Measurements from ENCODE around the gene SFSWAP.

DNA sequence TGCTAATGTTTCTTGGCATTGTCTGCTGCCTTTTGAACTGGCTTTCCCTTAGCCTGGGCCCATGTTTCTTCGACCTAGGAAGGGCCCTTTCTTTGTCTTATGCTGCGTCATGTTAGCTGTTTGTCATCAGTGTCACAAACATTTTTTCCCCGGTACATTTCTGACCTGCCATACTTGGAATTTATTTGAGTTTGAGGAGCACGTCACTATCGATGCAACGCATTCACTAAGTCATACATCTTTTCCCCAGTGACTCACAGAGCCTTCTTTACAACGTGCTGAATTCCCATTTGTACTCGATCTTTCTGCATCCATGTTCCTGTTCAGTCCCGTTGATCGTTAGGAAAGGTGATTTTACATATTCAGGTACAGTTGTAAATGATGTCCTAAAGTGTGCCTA, 61.1 kb downstream of the SFSWAP start:
- TF ChIP-seq, protein P1, sequence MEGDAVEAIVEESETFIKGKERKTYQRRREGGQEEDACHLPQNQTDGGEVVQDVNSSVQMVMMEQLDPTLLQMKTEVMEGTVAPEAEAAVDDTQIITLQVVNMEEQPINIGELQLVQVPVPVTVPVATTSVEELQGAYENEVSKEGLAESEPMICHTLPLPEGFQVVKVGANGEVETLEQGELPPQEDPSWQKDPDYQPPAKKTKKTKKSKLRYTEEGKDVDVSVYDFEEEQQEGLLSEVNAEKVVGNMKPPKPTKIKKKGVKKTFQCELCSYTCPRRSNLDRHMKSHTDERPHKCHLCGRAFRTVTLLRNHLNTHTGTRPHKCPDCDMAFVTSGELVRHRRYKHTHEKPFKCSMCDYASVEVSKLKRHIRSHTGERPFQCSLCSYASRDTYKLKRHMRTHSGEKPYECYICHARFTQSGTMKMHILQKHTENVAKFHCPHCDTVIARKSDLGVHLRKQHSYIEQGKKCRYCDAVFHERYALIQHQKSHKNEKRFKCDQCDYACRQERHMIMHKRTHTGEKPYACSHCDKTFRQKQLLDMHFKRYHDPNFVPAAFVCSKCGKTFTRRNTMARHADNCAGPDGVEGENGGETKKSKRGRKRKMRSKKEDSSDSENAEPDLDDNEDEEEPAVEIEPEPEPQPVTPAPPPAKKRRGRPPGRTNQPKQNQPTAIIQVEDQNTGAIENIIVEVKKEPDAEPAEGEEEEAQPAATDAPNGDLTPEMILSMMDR (IDR thresholded peaks at IDR 0.05; ENCODE audit: low read depth, low read length, missing input control), result no peak
- TF ChIP-seq GABPA (IDR thresholded peaks at IDR 0.05 in 1 of 2, conservative IDR thresholded peaks at IDR 0.05 in 1 of 2), result no peak
- TF ChIP-seq ATF3 (IDR thresholded peaks at IDR 0.05), result no peak
- no peak for TF ChIP-seq JUND (IDR thresholded peaks at IDR 0.05)
- no peak for TF ChIP-seq TAF1 (conservative IDR thresholded peaks at IDR 0.05)
- no peak for TF ChIP-seq EGR1 (IDR thresholded peaks at IDR 0.05; ENCODE audit: low read depth in 2 of 2)
- no peak for TF ChIP-seq YY1 (IDR thresholded peaks at IDR 0.05)
- no peak for TF ChIP-seq REST (IDR thresholded peaks at IDR 0.05)
- no peak for TF ChIP-seq RXRA (IDR thresholded peaks at IDR 0.05)
- no peak for TF ChIP-seq MAX (IDR thresholded peaks at IDR 0.05)
